Measurements from ENCODE around the gene CTSW. TPM values are rescaled to one million over a fixed set of nuclear protein-coding genes. Genes with fewer than 3 reads are reported as not detected.
"Not testable (repeated sequence)": the region's sequence is repeated elsewhere in the genome, so short reads cannot be mapped to it uniquely, and the experiment has no call there.

The CTSW gene
- 10 to 100 TPM in 3 of 6 donors, 1 to 10 TPM in 3; 2.1 to 20.7 (median 11.4) TPM for total RNA-seq

- DNase-seq (no peak), ATAC-seq (ENCODE audit: low FRiP score in 2 of 2) (peak; percentile 36 to 37)
- peaks cover 0 to 3% (median 3%) of the 10 kb centered on the region in 4 donors for H3K4me1 ChIP-seq
- WGBS, 2 donors, result 28 to 38% methylated on average over 6 to 7 of the region's 7 CpGs
- peak within 1 kb of the TSS in 2 of 4 donors; percentile 11 to 29 for H3K4me3 ChIP-seq
- no peaks in the 10 kb centered on the region for H3K9me3 ChIP-seq
- H3K27ac ChIP-seq, result peak within 1 kb of the TSS in 2 of 4 donors; percentile 12 to 35
- no peaks in the 10 kb centered on the region for H3K27me3 ChIP-seq
- TF ChIP-seq CTCF (IDR thresholded peaks at IDR 0.05) (no peak), EP300 (IDR thresholded peaks at IDR 0.05) (no peak), POLR2A (IDR thresholded peaks at IDR 0.05) (no peak)
- peaks cover 6 to 26% (median 22%) of the 10 kb centered on the region in 4 donors for H3K36me3 ChIP-seq
These were observed at the start of gene CTSW for GRCh38 chr11:65879617-65880016. Gene CTSW (plus strand): TSS chr11:65879837. CDS start chr11:65879855, 18 bp downstream.

- not testable (repeated sequence) for ATAC-seq (ENCODE audit: low FRiP score in 2 of 2); H3K4me3 ChIP-seq; H3K27me3 ChIP-seq; H3K36me3 ChIP-seq; H3K27ac ChIP-seq; H3K9me3 ChIP-seq; DNase-seq
- H3K4me1 ChIP-seq, result peaks cover 8 to 18% (median 16%) of the 10 kb centered on the region in 4 donors
These were observed 47.4 kb upstream of the CTSW start for GRCh38 chr11:65832231-65832630.

GRCh38 chr11:65833297-65834030 lies 46.2 kb upstream of the CTSW start, which contains the start of gene SNX32:
Gene SNX32 (plus strand): TSS chr11:65833963. CDS start chr11:65834066, 103 bp downstream.
- Histone ChIP-seq H3K36me3 (no peaks in the 10 kb centered on the region), H3K4me3 (peak within 1 kb of the TSS; percentile 36 to 64 (median 58)), H3K27me3 (no peaks in the 10 kb centered on the region), H3K4me1 (peaks cover 8 to 18% (median 16%) of the 10 kb centered on the region in 4 donors), H3K9me3 (no peaks in the 10 kb centered on the region), H3K27ac (peak within 1 kb of the TSS in 3 of 4 donors; percentile 56 to 70 (median 70))
- no peak for TF ChIP-seq EP300 (IDR thresholded peaks at IDR 0.05)
- TF ChIP-seq POLR2A (IDR thresholded peaks at IDR 0.05), result peak in 1 of 4 donors; percentile 24
- peak in 1 of 6 experiments; percentile 29 for TF ChIP-seq CTCF (IDR thresholded peaks at IDR 0.05)
- TF ChIP-seq POLR2AphosphoS5 (IDR thresholded peaks at IDR 0.05), result peak in 1 of 2 donors; percentile 65
- 3 to 4% methylated on average over 42 to 61 of the region's 63 CpGs for WGBS, 2 donors
- peak; percentile 98 to 100 for ATAC-seq (ENCODE audit: low FRiP score in 2 of 2)
- peak; percentile 94 to 98 for DNase-seq

GRCh38 chr11:65834202-65834601 lies 45.4 kb upstream of the CTSW start:
- 22 to 62% methylated on average over 3 to 6 of the region's 6 CpGs for WGBS, 2 donors
- Histone ChIP-seq H3K27me3 (no peaks in the 10 kb centered on the region), H3K9me3 (no peaks in the 10 kb centered on the region), H3K27ac (peak overlapping the region in 1 of 4 donors; percentile 70), H3K4me1 (peaks cover 8 to 18% (median 16%) of the 10 kb centered on the region in 4 donors), H3K4me3 (peak overlapping the region; percentile 16 to 64 (median 58)), H3K36me3 (no peaks in the 10 kb centered on the region)
- no peak for DNase-seq
- no peak for TF ChIP-seq POLR2AphosphoS5 (IDR thresholded peaks at IDR 0.05)
- TF ChIP-seq POLR2A (IDR thresholded peaks at IDR 0.05), result no peak
- TF ChIP-seq EP300 (IDR thresholded peaks at IDR 0.05), result no peak
- TF ChIP-seq CTCF (IDR thresholded peaks at IDR 0.05), result no peak
- peak in 1 of 2 donors; percentile 29 for ATAC-seq (ENCODE audit: low FRiP score in 2 of 2)

- no peaks in the 10 kb centered on the region for H3K4me1 ChIP-seq
- H3K4me3 ChIP-seq, result no peak overlapping the region
- TF ChIP-seq EP300 (IDR thresholded peaks at IDR 0.05) (no peak), CTCF (IDR thresholded peaks at IDR 0.05) (no peak), POLR2AphosphoS5 (IDR thresholded peaks at IDR 0.05) (no peak), POLR2A (IDR thresholded peaks at IDR 0.05) (no peak)
- H3K27me3 ChIP-seq, result no peaks in the 10 kb centered on the region
- DNase-seq (no peak), ATAC-seq (ENCODE audit: low FRiP score in 2 of 2) (no peak)
- H3K36me3 ChIP-seq, result no peaks in the 10 kb centered on the region
- WGBS, 2 donors, result 94 to 97% methylated on average over 4 of the region's 4 CpGs
- no peaks in the 10 kb centered on the region for H3K9me3 ChIP-seq
- no peak overlapping the region for H3K27ac ChIP-seq
These were observed 37.5 kb upstream of the CTSW start for GRCh38 chr11:65842144-65842543.
